ENCODE results near the gene CLBA1. TPM values are rescaled to one million over a fixed set of nuclear protein-coding genes. Genes with fewer than 3 reads are reported as not detected.
A peak's percentile ranks its signal among the peaks of the same experiment; 100 is the strongest.

Gene CLBA1
- total and polyA plus RNA-seq, 9 donors, result 3.5 to 7.1 (median 4.5) TPM

DNA sequence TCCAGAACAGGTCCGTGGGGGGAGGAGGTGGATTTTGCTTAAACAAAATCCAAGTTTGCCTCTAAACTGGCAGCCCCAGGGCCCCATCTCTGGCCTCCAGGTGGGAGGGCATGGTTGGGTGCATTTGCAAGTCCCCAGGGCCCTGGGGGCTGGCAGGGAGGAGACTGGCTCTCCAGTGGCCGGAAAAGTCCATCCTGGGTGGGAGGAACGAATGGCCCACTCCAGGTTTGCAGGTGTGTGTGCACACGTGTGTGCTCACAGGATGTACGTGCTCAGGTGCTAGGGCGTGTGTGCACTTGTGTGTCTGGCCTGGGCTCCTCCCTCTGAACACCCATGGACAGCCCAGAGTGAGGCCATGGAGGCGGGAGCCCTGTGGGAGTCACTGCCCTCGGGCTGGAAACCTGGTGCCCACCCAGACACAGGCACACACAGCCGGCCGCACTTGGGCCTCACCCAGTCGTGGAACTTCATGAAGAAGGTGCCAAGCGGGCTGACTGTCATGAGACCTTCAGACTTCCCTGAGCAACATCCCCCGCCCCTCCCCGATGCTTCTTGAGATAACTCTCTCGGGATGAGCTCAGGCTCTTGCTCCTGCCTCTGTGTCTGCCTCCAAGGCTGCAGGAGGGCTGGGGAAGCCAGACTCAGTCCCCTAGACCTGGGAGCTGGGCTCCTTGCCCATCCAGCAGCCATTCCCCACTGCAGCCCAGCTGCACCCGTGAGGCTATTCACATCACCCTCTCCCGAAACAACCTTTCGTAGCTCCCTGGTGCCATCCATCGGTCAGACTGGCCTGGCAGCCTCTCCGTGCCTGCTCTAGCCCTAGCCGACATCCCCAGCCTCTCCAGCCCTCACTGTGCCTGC, 16.8 kb upstream of the CLBA1 start:
- Histone ChIP-seq H3K4me3 (ENCODE audit: low read length) (peak overlapping the region; percentile 32), H3K27me3 (ENCODE audit: control insufficient read depth, insufficient read depth, low read length) (peaks cover 13% of the 10 kb centered on the region), H3K36me3 (ENCODE audit: control insufficient read depth, insufficient read depth, low read length) (no peaks in the 10 kb centered on the region), H3K4me1 (ENCODE audit: control insufficient read depth, insufficient read depth, low read length) (peaks cover 70% of the 10 kb centered on the region), H3K27ac (ENCODE audit: low read length) (peak overlapping the region; percentile 29), H3K9me3 (replicated peaks; ENCODE audit: control insufficient read depth, low read depth, low read length) (no peaks in the 10 kb centered on the region)
- DNase-seq, result peak; percentile 44
- WGBS (ENCODE audit: insufficient coverage), result 39% methylated on average over 19 of the region's 21 CpGs

DNA sequence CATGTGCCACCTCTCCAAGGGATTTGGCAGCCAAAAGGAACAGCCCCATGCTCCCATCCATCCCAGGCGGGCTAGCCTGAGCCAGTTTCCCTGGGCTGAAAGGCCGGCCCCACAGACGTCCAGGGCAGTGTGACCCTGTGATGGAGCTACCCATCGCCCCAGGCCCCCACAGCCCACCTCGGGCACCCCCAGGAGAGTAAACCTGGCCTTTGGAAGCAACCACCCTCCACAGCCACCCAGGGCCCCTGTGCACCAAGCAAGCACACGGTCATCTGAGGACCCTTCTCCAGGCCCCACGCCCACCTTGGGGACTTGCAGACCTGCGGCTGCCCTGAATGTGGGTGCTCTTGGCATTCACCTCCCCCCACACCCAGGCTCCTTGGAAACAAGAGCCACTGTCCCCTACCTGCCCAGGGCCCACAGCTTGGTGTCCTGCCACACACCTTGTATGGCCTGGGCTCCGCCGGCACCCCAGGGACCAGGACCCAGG, 15.8 kb upstream of the CLBA1 start:
- Histone ChIP-seq H3K36me3 (ENCODE audit: control insufficient read depth, insufficient read depth, low read length) (no peaks in the 10 kb centered on the region), H3K27me3 (ENCODE audit: control insufficient read depth, insufficient read depth, low read length) (peaks cover 13% of the 10 kb centered on the region), H3K27ac (ENCODE audit: low read length) (peak overlapping the region; percentile 69), H3K9me3 (replicated peaks; ENCODE audit: control insufficient read depth, low read depth, low read length) (no peaks in the 10 kb centered on the region), H3K4me1 (ENCODE audit: control insufficient read depth, insufficient read depth, low read length) (peaks cover 76% of the 10 kb centered on the region), H3K4me3 (ENCODE audit: low read length) (peak overlapping the region; percentile 15)
- 86% methylated on average over 10 of the region's 10 CpGs for WGBS (ENCODE audit: insufficient coverage)
- DNase-seq, result peak; percentile 20

DNA sequence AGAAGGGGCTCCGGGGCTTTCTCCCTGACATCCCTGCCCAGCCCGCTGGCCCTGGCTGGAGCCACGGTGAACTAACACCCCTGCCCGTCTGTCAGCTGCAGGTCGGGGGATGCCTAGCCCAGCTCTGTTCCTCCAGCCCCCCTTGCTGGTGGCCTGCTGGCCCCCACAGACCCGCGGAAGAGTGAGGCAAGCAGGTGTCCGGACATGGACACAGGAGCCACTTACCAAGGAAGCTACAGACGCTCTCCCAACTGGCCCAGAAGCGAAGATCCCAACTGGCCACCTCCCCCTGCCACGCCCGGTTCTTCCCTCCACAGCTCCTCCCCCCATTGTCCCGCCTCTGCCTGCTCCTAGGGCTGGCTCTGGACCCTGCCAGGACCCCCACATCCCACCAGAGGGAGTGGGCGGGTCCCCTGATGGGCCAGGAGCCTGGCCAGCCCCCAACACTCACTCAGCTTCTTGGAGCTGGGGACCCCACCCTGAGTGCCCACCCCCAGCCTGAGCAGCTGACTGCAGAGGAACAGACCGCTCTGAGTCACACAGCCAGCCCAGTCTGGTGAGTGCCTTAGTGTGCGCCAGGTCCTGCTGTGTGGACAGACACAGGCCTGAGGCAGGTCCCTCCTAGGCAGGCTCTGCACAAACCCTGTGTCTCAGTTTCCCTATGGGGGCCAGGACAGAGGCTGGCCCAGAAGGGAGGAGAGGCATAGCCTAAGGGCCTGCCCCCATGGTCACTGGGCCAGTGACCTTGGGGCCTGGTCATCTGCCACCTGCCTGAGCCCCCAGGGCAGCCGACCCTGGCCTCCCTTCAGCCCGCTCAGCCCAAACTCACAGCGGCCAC, 15.1 kb upstream of the CLBA1 start:
- Histone ChIP-seq H3K36me3 (ENCODE audit: control insufficient read depth, insufficient read depth, low read length) (no peaks in the 10 kb centered on the region), H3K4me3 (ENCODE audit: low read length) (peak overlapping the region; percentile 15), H3K27me3 (ENCODE audit: control insufficient read depth, insufficient read depth, low read length) (peaks cover 13% of the 10 kb centered on the region), H3K27ac (ENCODE audit: low read length) (peak overlapping the region; percentile 69), H3K4me1 (ENCODE audit: control insufficient read depth, insufficient read depth, low read length) (peaks cover 77% of the 10 kb centered on the region), H3K9me3 (replicated peaks; ENCODE audit: control insufficient read depth, low read depth, low read length) (no peaks in the 10 kb centered on the region)
- WGBS (ENCODE audit: insufficient coverage), result 44% methylated on average over 18 of the region's 19 CpGs
- peak; percentile 91 for DNase-seq

DNA sequence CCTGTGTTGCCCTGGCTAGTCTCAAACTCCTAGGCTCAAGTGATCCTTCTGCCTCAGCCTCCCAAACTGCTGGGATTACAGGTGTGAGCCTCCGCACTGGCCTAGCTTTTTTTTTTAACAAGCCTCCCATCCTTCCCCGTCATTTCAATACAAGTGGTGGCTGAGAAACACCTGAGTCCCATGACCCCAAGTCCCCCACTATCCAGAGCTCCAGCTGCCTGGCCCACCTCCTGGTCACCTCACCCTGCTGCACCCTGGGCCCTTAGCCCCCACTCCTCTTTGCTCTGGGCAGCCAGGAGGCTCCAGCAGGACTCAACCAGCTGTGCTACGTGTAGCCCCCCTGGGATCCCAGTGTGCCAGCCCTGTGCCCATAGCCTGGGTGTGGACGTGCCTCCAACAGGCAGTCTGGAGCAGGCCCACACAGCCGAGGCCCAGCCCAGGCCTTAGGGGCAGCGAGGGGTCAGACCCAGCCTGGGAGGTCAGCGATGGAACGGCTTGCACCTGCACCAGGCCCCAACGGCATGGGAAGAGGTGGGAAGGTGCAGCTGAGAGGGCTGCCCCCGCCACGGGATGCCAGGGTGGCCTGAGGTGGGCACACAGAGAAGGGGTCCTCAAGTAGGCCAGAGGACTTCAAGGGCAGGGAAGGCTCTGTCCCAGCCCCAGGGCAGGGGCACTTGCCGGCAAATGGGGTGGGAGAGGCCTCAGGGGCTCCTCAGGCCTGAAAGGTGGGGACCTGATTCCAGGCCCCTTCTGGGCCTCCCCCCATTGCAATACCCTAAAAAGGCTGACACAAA, 13.9 kb upstream of the CLBA1 start:
- peaks cover 19% of the 10 kb centered on the region for H3K27me3 ChIP-seq (ENCODE audit: control insufficient read depth, insufficient read depth, low read length)
- no peaks in the 10 kb centered on the region for H3K36me3 ChIP-seq (ENCODE audit: control insufficient read depth, insufficient read depth, low read length)
- WGBS (ENCODE audit: insufficient coverage), result 79% methylated on average over 10 of the region's 12 CpGs
- H3K4me1 ChIP-seq (ENCODE audit: control insufficient read depth, insufficient read depth, low read length), result peaks cover 87% of the 10 kb centered on the region
- peak overlapping the region; percentile 40 for H3K27ac ChIP-seq (ENCODE audit: low read length)
- peak; percentile 10 for DNase-seq
- no peak overlapping the region for H3K4me3 ChIP-seq (ENCODE audit: low read length)
- no peaks in the 10 kb centered on the region for H3K9me3 ChIP-seq (replicated peaks; ENCODE audit: control insufficient read depth, low read depth, low read length)

DNA sequence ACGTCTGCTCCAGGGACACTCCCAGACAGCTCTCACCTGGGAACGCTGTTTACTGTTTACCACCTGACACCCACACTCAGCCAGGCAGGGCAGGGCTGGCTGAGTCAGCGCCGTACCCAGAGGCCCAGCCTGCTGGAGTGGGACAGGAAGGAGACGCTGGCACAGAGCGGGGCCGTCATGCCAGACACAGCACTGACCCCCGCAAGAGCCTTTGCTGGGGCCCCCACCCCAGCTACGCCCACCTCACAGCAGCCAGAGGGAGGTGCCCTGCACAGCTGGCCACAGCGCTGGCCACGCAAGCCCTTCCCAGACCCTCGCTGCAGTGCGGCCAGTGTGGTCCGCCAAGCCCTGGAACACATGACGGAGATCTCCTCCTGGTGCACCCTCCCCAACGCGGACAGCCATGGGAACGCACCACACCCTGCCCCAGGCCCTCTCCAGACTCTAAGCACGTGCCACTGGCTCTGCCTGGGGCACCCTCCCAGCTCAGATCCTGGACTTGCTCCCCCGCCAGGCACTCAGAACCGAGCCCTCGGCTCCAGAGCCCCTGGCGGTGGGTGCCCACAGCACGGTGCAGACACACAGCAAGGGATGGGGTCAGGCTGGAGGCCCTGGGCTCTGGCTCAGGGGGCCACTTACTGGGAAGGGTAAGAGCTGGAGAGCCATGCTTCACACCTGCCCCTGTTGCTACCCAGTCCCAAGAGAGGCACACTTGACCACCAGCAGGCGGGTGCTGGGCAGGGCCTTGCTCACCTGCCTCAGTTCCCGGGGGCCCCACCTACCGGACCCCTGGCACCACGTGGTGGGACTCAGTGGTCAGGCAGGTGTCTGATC, 13.1 kb upstream of the CLBA1 start:
- Histone ChIP-seq H3K4me1 (ENCODE audit: control insufficient read depth, insufficient read depth, low read length) (peaks cover 87% of the 10 kb centered on the region), H3K4me3 (ENCODE audit: low read length) (no peak overlapping the region), H3K27ac (ENCODE audit: low read length) (peak overlapping the region; percentile 78), H3K36me3 (ENCODE audit: control insufficient read depth, insufficient read depth, low read length) (no peaks in the 10 kb centered on the region), H3K27me3 (ENCODE audit: control insufficient read depth, insufficient read depth, low read length) (peaks cover 21% of the 10 kb centered on the region), H3K9me3 (replicated peaks; ENCODE audit: control insufficient read depth, low read depth, low read length) (no peaks in the 10 kb centered on the region)
- 66% methylated on average over 20 of the region's 28 CpGs for WGBS (ENCODE audit: insufficient coverage)
- peak; percentile 73 for DNase-seq

DNA sequence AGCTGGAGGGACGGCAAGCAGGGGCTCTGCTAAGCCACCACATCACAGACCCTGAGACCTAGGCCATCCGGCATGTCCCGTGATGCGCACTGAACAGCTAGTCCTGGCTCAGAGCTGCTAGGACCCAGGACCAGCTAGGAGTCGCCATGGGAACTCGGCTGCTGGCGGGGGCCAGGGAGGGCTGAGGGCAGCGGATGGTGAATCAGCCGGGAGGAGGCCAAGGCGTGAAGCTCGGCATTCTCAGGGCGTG, 12.5 kb upstream of the CLBA1 start:
- WGBS (ENCODE audit: insufficient coverage), result 58% methylated on average over 8 of the region's 12 CpGs
- Histone ChIP-seq H3K4me1 (ENCODE audit: control insufficient read depth, insufficient read depth, low read length) (peaks cover 84% of the 10 kb centered on the region), H3K4me3 (ENCODE audit: low read length) (no peak overlapping the region), H3K9me3 (replicated peaks; ENCODE audit: control insufficient read depth, low read depth, low read length) (no peaks in the 10 kb centered on the region), H3K36me3 (ENCODE audit: control insufficient read depth, insufficient read depth, low read length) (no peaks in the 10 kb centered on the region), H3K27ac (ENCODE audit: low read length) (peak overlapping the region; percentile 78), H3K27me3 (ENCODE audit: control insufficient read depth, insufficient read depth, low read length) (peaks cover 22% of the 10 kb centered on the region)
- DNase-seq, result peak; percentile 79

DNA sequence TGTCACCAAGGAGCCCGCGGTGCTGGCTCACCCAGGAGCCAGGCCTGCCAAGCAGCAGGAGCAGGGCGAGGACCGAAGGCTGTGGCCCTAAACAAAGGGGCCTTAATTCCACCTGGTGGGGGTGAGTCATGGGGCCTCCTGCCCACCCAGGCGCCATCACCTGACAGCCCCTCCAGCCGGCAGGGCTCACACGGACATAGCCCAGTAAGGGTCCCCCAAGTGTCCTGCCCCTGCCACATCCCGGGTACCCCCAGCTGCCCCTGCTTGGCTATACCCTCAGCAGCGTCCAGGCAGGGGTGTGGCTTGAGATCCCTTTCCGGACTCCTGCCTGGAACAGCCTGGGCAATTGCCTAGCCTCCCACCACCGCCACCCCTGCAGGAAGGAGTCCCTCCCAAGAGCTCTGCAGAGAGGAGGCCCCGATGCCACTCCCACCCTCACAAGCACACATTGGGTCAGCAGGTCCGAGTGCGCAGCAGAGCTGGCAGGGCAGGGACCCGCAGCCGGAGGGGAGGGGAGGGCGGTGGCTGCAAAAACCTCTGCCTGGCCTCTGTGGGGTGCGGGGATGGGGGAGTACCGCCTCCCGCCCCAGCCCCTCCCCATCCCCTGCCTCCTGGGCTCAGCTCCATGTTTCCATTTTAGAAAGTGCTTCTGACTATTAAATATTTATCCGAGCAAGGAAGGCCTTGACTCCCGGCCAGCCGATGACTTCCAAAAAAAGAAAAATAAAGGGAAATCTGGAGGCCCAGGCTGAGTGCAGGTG, 12.0 kb upstream of the CLBA1 start:
- Histone ChIP-seq H3K36me3 (ENCODE audit: control insufficient read depth, insufficient read depth, low read length) (no peaks in the 10 kb centered on the region), H3K4me1 (ENCODE audit: control insufficient read depth, insufficient read depth, low read length) (peaks cover 82% of the 10 kb centered on the region), H3K27ac (ENCODE audit: low read length) (peak overlapping the region; percentile 78), H3K4me3 (ENCODE audit: low read length) (no peak overlapping the region), H3K27me3 (ENCODE audit: control insufficient read depth, insufficient read depth, low read length) (peaks cover 20% of the 10 kb centered on the region), H3K9me3 (replicated peaks; ENCODE audit: control insufficient read depth, low read depth, low read length) (no peaks in the 10 kb centered on the region)
- DNase-seq, result peak; percentile 95
- 29% methylated on average over 12 of the region's 23 CpGs for WGBS (ENCODE audit: insufficient coverage)

DNA sequence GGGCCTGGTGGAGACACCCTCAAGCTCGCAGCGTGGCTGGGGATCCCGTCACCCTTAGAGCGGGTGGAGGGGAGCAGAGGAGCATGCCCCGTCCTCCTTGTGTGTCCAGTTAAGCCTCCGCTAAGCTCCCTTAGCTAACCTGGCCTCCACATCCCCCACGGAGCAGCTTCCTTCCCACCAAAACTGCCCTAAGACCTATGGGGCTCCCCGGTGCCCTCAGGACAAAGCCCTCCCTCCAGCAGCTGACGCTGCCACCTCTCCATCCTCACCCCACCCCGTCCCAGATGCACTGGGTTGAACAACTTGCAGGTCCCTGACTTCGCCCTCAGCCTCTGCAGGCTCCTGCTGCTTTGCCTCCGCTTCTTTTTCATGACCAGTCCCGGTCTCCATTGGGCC, 11.4 kb upstream of the CLBA1 start:
- 57% methylated on average over 9 of the region's 13 CpGs for WGBS (ENCODE audit: insufficient coverage)
- Histone ChIP-seq H3K27ac (ENCODE audit: low read length) (peak overlapping the region; percentile 72), H3K9me3 (replicated peaks; ENCODE audit: control insufficient read depth, low read depth, low read length) (no peaks in the 10 kb centered on the region), H3K36me3 (ENCODE audit: control insufficient read depth, insufficient read depth, low read length) (no peaks in the 10 kb centered on the region), H3K4me3 (ENCODE audit: low read length) (no peak overlapping the region), H3K27me3 (ENCODE audit: control insufficient read depth, insufficient read depth, low read length) (peaks cover 19% of the 10 kb centered on the region), H3K4me1 (ENCODE audit: control insufficient read depth, insufficient read depth, low read length) (peaks cover 82% of the 10 kb centered on the region)
- no peak for DNase-seq
